ENCODE results near the gene PTGER4. TPM values are rescaled to one million over a fixed set of nuclear protein-coding genes. Genes with fewer than 3 reads are reported as not detected.

PTGER4 gene
- total RNA-seq, 1 donor from 2014 or later = not detected

- Mint-ChIP-seq H3K4me3 (no peak overlapping the region), H3K27ac (ENCODE audit: unreplicated experiment) (no peak overlapping the region), H3K36me3 (ENCODE audit: low read depth) (no peaks in the 10 kb centered on the region)
Measured at GRCh38 chr5:40688127-40688761, 8.5 kb downstream of the PTGER4 start.

DNA sequence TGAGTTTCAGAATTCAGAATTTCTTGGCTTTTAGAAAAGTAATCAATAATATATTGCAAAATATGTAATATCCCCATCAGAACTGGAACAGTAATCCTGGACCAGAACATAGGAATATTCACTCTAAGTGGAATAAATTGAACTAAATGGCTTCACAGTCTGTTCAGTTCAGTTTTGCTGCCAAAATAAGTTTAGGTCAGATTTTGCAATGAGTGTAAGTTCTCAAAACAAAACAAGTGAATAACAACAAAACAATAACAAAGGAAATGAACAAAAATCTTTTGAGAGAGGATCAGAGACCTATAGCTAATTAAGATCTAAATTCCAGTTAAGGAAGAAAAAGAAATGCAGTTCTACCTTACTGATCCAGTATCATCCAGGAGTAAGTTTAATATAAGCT, 9.3 kb downstream of the PTGER4 start:
- Mint-ChIP-seq H3K4me3 (no peak overlapping the region), H3K9me3 (no peaks in the 10 kb centered on the region), H3K36me3 (ENCODE audit: low read depth) (no peaks in the 10 kb centered on the region), H3K4me1 (no peaks in the 10 kb centered on the region), H3K27ac (ENCODE audit: unreplicated experiment) (no peak overlapping the region), H3K27me3 (ENCODE audit: low read depth) (peaks cover 35% of the 10 kb centered on the region)
- TF ChIP-seq CTCF (conservative IDR thresholded peaks at IDR 0.05) = no peak
- no peak for DNase-seq (ENCODE audit: low read depth, low spot score)

More at GRCh38 chr5:40688127-40688761, 8.5 kb downstream of the PTGER4 start:
- peaks cover 42% of the 10 kb centered on the region for H3K27me3 Mint-ChIP-seq (ENCODE audit: low read depth)
- H3K9me3 Mint-ChIP-seq = no peaks in the 10 kb centered on the region
- peak; percentile 92 for TF ChIP-seq CTCF (conservative IDR thresholded peaks at IDR 0.05)
- H3K4me1 Mint-ChIP-seq = no peaks in the 10 kb centered on the region
- peak; percentile 84 for DNase-seq (ENCODE audit: low read depth, low spot score)

GRCh38 chr5:40689438-40689837, 9.7 kb downstream of the PTGER4 start:
- Mint-ChIP-seq H3K36me3 (ENCODE audit: low read depth) (no peaks in the 10 kb centered on the region), H3K27me3 (ENCODE audit: low read depth) (peaks cover 31% of the 10 kb centered on the region), H3K4me1 (no peaks in the 10 kb centered on the region), H3K27ac (ENCODE audit: unreplicated experiment) (no peak overlapping the region), H3K9me3 (no peaks in the 10 kb centered on the region), H3K4me3 (no peak overlapping the region)
- no peak for DNase-seq (ENCODE audit: low read depth, low spot score)
- TF ChIP-seq CTCF (conservative IDR thresholded peaks at IDR 0.05) = no peak

DNA sequence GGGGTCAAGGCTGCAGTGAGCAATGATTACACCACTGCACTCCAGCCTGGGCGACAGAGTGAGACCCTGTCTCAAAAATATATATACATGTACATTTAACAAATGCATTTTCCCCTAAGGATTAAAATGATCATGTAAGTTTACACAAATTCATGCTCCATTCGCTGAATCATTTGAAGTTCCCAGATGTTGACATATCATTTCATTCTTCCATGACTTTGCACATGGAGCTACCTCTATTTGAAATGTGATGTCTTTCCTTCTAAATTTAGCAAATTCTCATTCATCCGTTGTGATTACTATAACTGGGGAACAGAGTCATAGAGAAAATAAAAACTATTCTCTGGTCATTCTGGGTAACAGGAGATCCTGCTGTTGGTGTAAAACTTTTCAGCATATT, 10.6 kb downstream of the PTGER4 start:
- no peak overlapping the region for H3K4me3 Mint-ChIP-seq
- no peak for DNase-seq (ENCODE audit: low read depth, low spot score)
- peaks cover 24% of the 10 kb centered on the region for H3K27me3 Mint-ChIP-seq (ENCODE audit: low read depth)
- no peak overlapping the region for H3K27ac Mint-ChIP-seq (ENCODE audit: unreplicated experiment)
- TF ChIP-seq CTCF (conservative IDR thresholded peaks at IDR 0.05) = no peak
- H3K36me3 Mint-ChIP-seq (ENCODE audit: low read depth) = no peaks in the 10 kb centered on the region
- H3K9me3 Mint-ChIP-seq = no peaks in the 10 kb centered on the region
- no peaks in the 10 kb centered on the region for H3K4me1 Mint-ChIP-seq

- no peak for DNase-seq (ENCODE audit: low read depth, low spot score)
- Mint-ChIP-seq H3K27ac (ENCODE audit: unreplicated experiment) (no peak overlapping the region), H3K9me3 (peaks cover 3% of the 10 kb centered on the region), H3K36me3 (ENCODE audit: low read depth) (peaks cover 4% of the 10 kb centered on the region), H3K4me1 (no peaks in the 10 kb centered on the region), H3K27me3 (ENCODE audit: low read depth) (peaks cover 13% of the 10 kb centered on the region), H3K4me3 (no peak overlapping the region)
- TF ChIP-seq CTCF (conservative IDR thresholded peaks at IDR 0.05) = no peak
Measured at GRCh38 chr5:40691894-40692293, 12.2 kb downstream of the PTGER4 start.
